AML-193 (cell line): Measurements from ENCODE around the gene INKA1.

Experiments used
- DNase-seq, 2 experiments: peaks; one replicate each; lab custom pipeline; 2025; lab: John Stamatoyannopoulos, UW

INKA1 gene

DNA sequence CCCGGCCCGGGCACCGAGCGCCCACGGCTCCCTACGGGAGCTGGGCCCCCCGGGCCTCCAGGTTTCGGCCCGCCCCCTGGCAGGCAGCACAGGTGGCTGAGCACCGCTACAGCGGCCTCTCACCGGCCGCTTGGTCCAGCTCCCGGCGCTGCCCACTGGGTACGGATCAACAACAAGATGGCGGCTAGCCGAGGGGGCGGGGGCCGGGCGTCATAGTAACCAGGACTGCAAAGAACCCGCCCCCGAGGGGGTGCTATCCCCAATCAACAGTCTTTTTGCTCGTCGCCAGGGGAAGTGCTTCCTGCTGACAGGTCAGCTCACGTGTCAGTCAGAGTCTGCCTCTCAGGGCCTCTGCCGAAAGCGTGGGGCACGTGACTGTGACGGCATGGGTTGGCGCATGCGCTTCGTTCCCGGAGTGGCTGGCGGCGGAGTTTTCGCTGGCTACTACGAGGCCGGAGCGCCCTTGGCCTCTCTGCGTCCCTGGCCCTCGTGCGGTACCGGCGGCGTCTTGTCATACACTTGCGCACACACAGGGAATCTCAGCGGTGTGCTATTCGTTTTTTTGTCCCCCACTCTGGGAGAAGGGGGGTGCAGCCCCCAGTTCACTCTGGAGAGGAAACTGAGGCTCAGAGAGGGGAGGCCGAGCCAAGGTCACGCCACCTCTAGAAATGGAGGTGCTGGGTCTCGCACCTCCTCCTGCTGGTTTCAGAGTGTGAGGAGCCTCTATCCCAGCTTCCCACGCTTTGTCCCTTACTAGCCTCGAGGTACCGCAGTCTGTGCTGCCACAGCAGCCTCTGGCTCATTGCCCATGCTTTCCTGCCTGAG lies 16.5 kb upstream of the INKA1 start, which contains the start of gene IP6K1:
Gene IP6K1, minus strand, starts transcription at position 186 of the 825 bp plus-strand sequence. CDS start 38,502 bp downstream, outside the sequence.
- DNase-seq = peak; percentile 100

DNA sequence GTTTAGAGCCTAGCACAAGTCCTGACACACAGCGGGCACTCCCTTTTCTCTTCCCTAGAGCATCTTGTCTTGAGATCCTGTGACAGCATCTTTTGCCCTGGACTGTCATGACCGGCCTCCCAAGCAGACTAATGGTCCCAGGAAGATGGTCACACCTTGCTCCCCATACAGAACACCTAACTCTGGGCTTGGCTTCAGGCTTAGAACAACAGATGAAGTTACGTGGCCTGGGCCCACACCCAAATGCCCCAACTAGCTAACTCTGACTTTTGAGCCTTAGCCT lies 15.9 kb upstream of the INKA1 start:
- DNase-seq = no peak

DNA sequence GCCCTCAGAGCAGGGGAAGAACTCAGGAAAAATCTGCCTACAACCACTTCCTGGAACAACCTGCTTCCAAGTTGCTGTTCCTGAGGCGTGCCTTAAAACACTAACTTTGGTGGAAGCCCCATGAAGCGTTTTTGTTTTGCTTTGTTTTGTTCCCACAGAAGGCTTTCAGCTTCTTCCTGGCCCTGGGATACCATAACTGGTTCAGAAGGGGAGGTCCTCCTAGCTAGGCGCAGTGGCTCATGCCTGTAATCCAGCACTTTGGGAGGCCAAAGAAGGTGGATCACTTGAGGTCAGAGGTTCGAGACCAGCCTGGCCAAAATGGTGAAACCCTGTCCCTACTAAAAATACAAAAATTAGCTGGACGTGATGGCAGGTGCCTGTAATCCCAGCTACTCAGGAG lies 15.5 kb upstream of the INKA1 start:
- DNase-seq = no peak

DNA sequence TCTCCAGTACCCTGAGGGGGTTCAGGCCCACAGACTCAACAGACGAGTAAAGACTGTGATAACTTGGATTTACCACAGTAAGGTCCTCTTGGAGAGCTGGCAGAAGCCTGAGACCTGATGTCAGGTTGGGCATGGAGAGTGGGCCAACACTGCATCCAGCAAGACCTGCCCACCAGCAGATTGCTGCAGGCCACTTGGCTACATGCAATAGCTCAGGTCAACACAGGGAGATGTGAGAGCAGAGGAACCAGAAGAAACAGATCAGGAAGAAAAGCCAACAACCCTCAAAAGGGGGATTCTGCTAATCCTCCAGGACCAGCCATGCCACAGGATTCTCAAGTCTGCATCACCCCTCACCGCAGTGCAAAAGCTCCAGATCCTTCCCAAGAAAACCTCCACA lies 15.0 kb upstream of the INKA1 start:
- no peak for DNase-seq

DNA sequence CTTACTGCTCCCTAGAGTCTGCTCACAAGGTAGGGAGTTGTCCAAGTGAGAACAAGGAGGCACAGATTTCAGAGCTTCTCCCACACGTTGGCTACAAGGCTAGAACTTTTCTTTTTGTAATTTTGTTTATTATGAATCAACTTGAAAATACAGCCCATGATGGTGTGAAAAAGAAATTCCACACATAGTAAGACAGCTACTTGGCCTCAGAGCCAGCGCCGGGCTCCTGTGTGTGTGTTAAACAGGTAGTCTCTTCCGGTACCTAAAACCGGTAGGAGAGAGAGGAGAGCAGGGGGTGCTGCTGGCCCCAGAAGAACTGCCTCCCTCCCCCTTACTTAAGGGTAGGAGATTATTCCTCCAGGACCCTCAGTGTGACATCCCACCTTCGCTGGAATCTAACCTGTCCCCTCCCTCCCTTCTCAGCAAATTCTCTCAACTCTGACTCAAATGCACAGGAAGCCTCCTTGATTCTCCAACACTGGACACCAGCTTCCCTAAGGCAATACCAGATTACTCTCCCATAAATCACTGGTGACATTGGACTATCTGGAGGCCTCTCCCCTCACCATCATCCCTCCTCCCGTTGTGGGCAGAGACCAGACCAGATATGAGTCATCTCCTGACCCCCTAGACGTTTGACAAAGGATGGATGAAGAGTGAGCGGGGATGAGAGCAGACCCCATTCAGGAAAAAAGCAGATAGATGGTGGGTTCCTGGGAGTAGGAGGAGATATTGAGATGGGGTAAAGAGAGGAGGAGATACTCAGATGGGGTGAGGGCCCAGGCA lies 12.2 kb upstream of the INKA1 start:
- DNase-seq = no peak

DNA sequence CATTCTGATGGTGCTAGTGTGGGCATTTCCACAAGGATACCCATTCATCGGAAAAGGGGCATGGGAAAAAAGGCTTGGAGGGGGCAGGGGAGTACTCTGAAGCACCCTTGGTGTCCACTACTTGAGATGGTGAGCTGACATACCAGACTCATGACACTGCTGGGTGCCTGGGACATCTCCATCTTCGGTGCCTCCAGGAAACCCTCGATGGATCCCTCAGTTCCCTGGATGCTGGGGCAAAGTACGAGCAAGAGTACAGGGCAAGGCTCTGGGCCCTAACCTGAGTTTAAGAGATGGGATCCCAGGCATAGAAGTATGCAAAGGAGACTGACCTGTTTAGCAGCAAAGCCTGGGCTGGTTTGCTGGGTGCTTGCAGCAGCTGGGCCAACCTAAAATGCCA lies 11.5 kb upstream of the INKA1 start:
- no peak for DNase-seq

DNA sequence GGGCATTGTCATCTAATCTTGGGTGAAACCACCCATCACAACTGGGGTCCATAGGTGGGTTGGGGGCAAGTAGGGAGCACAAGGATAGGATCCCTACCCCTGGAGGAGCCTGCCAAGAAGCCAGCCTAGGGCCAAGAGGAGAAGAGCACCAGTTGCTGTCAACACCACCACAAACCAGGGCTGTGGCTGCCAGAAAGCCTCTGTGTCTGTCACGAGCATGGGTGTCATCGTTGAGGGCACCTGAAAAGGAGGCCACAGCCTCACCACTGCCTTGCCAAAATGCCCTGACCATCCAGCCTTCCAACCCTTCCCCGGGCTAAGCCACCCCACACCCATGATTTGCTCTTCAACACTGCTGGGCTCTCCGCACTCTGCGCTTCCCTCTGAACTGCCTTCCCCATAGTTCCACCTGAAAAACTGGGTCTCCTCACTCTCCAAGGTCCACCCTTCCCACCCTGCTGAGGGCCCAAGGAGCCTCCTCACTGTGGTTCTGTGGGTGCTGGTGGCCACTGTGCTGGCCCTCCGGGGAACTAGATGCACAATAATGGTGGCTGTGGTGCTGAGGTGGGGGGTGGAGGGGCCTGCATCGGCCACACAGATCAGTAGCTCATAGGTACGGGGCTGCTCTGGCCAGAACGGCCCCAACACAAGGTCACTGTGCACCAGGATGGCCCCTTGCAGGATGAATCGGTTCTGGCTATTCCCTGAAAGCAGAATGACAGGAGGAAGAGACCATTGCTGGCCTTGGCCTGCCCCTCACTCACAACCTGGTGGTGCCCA lies 10.5 kb upstream of the INKA1 start:
- no peak for DNase-seq

DNA sequence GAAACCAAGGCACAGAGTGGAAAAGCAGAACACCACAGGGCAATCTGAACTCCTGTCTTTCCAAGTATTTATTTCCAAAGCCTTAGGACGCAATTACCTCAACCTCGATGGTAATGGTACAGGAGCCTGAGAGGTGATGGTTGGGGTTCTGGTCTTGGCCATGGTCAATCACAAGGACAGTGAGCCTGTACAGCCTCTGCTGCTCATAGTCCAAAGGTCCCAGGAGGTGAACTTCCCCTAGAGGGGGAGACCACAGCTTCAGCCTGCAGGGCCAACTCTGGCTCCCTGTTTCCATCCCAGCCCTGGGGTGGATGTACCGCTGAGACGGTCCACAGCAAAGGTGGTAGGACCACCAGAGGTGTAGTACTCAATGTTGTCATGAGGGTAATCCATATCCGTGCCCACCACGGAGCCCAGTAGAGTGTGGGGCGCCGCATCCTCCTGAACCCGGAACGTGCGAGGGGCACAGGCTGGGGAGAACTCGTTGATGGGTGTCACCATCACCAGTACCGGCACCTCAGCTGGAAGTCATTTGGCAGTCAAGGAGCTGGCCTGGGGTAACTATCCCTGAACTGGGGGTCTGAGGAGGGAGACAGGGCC lies 9.5 kb upstream of the INKA1 start:
- no peak for DNase-seq

DNA sequence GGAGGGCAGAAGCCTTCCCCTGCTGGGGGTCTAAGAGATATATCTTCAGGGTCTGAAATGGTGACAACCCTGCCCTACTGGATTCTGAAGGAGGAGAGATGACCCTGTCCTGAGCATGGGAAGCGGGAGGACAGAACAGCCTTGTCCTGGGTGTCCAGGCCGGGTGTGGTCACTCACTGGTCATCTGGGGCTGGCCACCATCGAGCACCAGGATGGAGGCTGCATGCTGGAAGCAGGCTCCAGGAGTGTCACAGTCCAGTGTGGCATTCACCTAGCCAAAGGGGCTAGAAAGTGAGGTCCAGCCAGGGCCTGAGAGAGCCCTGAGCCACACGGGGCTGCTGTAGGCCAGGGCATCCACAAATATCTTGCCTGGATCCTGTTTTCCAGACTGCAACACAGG lies 8.6 kb upstream of the INKA1 start:
- DNase-seq = no peak

DNA sequence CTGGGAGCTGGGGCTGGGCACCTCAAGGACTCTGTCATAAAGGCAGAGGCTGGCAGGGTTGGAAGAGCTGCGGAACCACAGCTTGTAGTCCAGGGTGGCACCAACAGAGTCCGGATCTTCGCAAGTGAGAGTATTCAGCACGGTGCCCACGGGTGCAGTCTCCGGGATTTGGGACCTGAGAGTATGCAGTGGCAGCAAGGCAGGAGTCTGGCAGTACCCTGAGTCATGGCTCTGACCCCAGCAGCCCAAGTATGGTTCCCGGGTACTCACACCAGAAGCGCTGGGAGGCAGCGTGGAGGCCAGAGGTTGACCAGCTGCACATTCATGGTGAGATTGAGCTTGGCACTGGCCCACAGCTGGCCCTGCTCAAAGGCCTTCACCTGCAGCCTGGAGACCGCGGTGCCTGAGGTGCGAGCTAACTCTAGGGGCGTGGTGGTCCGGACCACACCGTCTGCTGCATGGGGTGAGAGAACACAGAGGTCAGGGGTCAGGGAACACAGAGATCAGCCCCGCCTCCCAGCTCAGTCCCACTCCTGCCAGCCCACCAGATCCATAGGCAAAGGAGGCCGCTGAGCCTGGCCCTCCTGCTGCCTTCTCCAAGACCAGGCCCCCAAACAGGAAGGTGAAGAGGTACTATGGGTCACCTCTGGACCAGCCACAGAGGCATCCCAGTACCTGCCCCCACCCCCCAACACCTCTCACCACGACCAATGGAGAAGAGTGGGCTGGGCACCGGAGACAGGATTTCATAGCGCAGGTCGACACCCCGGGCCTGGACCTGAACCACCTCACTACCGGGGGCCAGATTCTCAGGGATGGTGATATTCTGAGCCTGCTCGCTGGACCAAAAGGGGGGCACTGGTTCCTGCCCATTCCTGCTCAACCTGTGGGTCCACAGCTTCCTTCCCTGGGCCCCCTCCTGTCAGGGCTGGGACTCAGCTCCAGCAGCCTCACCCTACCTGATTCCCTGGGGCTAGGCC lies 7.8 kb upstream of the INKA1 start:
- no peak for DNase-seq

DNA sequence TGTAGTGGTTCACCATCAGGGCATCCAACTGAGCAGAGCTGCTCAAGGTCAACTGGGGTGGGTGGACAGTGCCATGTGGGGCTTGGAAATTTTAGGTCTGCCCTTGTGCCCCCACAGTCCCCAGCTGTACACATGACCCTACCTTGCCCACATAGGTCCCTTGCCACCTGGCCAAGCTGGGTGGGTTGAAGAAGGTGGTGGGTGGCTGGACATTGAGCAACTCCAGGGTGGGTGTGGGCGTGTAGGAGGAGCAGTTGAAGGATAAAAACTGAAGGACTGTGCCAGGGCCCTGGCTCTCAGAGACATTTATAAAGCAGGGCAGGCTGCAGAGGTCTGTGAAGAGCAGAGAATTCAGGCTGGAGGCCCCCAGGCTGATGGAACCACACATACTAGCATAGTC lies 4.0 kb upstream of the INKA1 start:
- no peak for DNase-seq

DNA sequence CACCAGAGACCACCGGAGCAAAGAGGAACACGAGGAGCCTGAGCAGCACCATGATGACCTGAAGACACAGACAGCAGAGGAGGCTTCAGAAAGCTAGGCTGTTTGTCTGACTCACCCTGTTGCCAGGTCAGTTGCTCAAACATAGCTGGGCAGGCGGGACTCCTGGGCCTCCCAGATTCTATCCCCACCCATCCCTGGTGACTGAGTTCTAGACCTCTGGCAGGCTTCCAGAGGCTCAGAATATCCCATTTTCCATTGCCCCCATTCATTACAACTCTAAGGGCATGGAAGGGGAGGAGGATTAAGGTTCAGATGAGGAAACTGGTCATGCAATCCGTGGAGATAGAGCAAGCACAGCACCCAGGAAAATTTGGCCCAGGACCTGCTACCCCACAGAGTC lies 3.3 kb upstream of the INKA1 start, which contains the start of gene CDHR4:
Gene CDHR4, minus strand, starts transcription at position 113 of the 400 bp plus-strand sequence. Its CDS starts 61 bp downstream, at position 52.
- no peak for DNase-seq

DNA sequence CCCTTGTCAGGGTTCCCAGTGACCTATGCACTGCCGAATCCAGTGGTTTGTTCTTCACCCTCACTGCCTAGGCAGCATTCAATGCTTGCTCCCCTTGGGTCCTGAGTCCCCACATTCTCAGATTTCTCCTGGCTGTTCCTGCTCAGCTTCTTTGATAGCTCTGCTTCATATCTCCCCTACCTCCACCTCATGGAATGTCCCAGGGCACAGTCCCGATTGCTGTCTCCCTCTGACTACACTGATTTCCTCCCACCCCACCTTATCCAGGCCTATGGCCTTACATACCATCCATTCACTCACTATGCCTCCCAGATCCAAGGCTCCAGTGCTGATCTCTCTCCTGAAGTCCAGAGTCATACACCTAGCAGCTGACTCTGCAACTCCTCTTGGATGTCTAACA lies 1.9 kb upstream of the INKA1 start:
- DNase-seq = no peak

DNA sequence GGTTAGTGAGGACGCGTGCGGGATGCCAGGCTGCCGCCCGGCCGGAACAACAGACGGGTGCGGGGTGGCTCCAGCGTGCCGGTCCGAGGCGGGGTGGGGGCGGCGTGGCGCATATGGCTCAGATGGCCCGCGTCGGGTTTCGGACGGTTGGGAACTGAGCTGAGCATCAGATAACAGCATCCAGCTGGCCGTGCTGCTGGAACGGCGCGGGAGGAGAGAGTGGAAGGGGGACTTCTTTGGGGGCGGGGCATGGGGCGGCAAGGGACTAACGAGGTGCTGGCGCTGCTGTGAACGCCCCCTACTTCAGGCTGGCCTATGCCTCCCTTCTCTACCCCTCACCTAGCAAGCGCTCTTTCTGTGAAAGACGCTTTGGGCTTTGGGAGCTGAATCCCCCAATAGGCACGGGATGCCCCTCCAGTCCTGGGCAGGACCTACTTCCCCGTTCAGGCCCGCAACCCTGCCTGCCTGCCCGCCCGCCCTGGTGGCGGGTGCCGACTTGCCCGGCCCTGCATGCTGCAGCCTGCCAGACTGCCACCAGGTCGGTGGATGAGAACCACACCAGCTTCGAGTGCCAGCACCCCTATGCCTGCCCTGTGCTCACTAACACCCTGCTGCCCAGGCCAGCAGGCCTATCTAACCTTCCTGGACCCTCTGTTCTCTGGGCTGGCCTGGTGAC lies 542 bp downstream of the INKA1 start:
- peak; percentile 20 to 31 for DNase-seq

DNA sequence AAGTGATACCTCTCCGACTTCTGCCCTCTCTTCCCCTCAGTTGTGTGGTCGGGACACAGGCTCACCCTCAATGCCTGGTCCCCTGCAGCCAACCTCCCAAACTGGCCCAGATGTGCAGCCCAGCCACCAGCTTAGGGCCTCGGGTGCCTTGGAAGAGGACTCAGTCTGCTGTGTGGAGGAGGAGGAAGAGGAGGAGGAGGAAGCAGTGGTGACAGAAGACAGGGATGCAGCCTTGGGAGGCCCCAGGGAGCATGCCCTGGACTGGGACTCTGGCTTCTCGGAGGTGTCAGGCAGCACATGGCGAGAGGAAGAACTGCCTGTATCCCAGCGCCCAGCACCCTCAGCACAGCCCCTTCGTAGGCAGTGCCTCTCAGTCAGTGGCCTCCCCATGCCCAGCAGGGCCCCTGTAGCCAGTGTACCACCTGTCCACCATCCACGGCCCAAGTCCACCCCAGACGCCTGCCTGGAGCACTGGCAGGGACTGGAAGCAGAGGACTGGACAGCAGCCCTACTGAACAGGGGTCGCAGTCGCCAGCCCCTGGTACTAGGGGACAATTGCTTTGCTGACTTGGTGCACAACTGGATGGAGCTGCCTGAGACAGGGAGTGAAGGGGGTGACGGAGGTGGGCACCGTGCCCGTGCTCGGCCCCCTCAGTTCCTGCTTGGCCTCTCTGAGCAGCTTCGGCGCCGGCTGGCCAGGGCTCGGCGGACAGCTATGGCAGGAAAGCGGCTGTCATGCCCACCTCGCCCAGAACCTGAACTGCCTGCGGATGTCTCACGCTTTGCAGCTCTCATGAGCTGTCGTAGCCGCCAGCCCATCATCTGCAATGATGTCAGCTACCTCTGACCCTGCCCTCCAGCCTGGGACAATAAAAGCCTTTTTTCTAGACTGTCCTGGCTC lies 1.3 kb downstream of the INKA1 start:
- DNase-seq = no peak

DNA sequence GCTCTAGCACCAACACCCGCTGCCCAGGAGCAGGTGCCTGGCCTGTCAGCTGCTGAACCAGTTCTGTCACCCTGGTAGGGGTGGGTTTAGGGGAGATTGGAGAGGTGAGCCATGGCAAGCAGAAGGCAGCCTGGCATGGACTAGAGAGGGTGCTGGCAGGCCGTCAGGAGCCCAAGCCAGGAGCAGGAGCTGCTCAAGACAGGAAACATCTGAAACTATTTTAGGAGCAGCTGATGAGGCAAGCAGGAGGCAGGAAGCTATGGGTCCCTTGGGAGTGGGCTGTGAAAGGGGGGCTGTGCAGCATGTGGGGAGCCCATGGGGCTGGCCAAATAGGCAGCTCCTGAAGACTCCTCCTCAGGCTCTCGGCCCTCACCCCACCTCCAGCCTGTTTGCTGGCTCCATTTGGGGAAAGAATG lies 2.3 kb downstream of the INKA1 start:
- peak; percentile 69 to 74 for DNase-seq

DNA sequence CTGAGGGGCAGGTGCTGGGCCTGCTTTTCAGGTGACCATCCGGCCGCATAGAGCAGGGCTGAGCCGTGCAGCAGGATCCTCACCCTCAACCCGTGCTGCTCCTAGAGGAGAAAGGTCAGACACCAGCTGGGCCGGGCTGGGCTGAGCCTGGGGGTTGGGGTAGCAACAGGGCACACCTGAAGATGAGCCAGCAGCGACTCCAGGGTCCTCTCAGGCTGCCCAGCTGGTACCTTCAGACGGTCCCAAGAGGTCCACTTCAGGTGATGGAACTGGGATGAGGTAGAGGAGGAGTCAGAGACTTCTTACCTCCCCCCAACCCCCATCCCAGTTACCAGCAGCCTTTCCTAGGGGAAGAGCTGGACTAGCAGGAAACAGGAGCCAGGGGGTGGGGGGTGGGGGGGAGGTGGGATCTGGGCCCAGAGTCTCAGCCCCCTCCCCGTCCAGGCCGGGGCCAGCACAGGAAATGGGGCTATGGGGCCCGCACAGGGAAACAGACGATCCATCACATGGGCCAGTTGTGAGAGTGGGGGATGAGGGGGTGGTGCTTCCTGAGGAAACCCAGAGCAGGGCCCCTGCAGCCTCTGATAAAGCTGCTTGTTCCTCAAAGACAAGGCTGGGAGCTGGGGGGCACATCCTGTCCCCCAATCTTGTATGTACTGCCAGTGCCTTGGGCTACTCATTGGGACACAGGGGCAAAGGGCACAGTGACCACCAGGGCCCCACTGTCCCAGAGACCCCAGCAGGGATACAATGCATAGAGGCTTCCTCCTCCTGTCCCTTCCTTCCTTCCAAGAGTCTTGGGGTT lies 3.0 kb downstream of the INKA1 start:
- DNase-seq = peak; percentile 57 to 66

DNA sequence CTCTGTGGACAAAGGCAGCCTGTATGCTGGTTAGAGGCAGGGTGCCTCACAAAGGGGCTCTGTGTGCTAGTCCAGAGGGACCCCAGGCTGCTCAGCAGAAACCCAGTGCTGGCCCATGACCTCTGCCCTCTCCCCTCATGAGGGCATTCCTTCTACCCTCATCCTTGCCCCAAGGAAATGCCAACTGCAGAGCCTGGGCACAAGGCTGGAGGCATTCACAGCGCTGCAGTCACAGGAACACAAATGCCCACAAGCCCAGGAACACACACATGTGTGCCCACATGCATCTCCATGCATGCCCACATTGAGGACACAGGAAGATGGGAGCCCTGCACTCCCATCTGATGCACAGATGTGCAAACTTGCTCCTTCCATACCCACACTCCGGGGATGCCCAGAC lies 3.8 kb downstream of the INKA1 start:
- DNase-seq = no peak
